Measurements from ENCODE around the gene PSMD3. TPM values are rescaled to one million over a fixed set of nuclear protein-coding genes. Genes with fewer than 3 reads are reported as not detected.

PSMD3 gene
- total RNA-seq, 2 experiments from 2014 or later, result 88.4 to 94.9 TPM

DNA sequence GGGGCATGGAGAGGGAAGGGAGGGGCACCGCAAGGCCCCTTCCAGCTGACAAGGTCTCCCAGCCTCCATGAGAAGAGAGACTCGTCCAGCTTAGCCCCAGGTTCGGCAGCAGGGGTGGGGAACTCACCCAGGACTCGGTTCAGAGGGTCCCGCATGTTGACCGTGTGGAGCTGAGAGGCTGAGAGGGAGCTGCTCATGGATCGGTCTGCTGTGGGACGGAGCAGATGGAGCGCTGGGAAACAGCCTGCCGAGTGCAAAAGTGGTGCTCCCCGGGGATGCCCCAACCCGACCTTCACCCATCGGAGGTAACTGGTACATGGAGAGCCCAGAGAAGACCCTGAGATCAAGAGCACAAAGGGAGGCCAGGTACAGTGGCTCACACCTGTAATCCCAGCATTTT lies 39.5 kb downstream of the PSMD3 start:
- ChIA-PET CTCF (interaction anchor here (0.6 to 2.4 kb wide), 2 partner anchors 40 to 55 kb away, joined by 3 to 9 read pairs; partner anchors contain the start of gene PSMD3), POLR2A (no interaction called here)
- no peaks in the 10 kb centered on the region for H3K9me3 Mint-ChIP-seq
- H3K36me3 Mint-ChIP-seq (ENCODE audit: low read depth), result peaks cover 14% of the 10 kb centered on the region
- no peak overlapping the region for H3K27ac Mint-ChIP-seq
- H3K4me3 Mint-ChIP-seq, result no peak overlapping the region
- H3K4me1 Mint-ChIP-seq, result peaks cover 4% of the 10 kb centered on the region
- DNase-seq, result no peak
- H3K27me3 Mint-ChIP-seq, result no peaks in the 10 kb centered on the region

- peaks cover 28% of the 10 kb centered on the region for H3K36me3 Mint-ChIP-seq (ENCODE audit: low read depth)
- H3K4me1 Mint-ChIP-seq, result peaks cover 18% of the 10 kb centered on the region
- ChIA-PET POLR2A (interaction anchor here (0.6 kb wide), 1 partner anchor 560 kb away, joined by 5 read pairs; the partner anchor contains the start of gene CDK12), CTCF (interaction anchor here (0.6 to 2.4 kb wide), 7 partner anchors 9 to 830 kb away, joined by 3 to 9 read pairs (median 4); partner anchors contain the start of gene PSMD3)
- no peak for DNase-seq
- H3K27me3 Mint-ChIP-seq, result no peaks in the 10 kb centered on the region
- H3K27ac Mint-ChIP-seq, result no peak overlapping the region
- H3K9me3 Mint-ChIP-seq, result no peaks in the 10 kb centered on the region
- H3K4me3 Mint-ChIP-seq, result no peak overlapping the region
Measured at GRCh38 chr17:40021451-40021971, 40.9 kb downstream of the PSMD3 start.

GRCh38 chr17:40022497-40022896 lies 41.9 kb downstream of the PSMD3 start:
- Mint-ChIP-seq H3K4me3 (no peak overlapping the region), H3K27me3 (no peaks in the 10 kb centered on the region), H3K4me1 (peaks cover 25% of the 10 kb centered on the region), H3K36me3 (ENCODE audit: low read depth) (peaks cover 35% of the 10 kb centered on the region), H3K27ac (no peak overlapping the region), H3K9me3 (no peaks in the 10 kb centered on the region)
- ChIA-PET CTCF (interaction anchor here (0.6 to 2.4 kb wide), 4 partner anchors 9 to 543 kb away, joined by 3 to 9 read pairs (median 4); partner anchors contain the start of gene PSMD3), POLR2A (no interaction called here)
- DNase-seq, result no peak

- CTCF ChIA-PET, result interaction anchor here (0.6 to 1.5 kb wide), 2 partner anchors 10 to 544 kb away, joined by 3 to 4 read pairs; no protein-coding TSS in a partner anchor
- Mint-ChIP-seq H3K4me3 (no peak overlapping the region), H3K27ac (no peak overlapping the region), H3K27me3 (no peaks in the 10 kb centered on the region), H3K4me1 (peaks cover 25% of the 10 kb centered on the region), H3K9me3 (no peaks in the 10 kb centered on the region), H3K36me3 (ENCODE audit: low read depth) (peaks cover 35% of the 10 kb centered on the region)
- POLR2A ChIA-PET, result no interaction called here
- DNase-seq, result no peak
Measured at GRCh38 chr17:40022961-40023541, 42.4 kb downstream of the PSMD3 start.

DNA sequence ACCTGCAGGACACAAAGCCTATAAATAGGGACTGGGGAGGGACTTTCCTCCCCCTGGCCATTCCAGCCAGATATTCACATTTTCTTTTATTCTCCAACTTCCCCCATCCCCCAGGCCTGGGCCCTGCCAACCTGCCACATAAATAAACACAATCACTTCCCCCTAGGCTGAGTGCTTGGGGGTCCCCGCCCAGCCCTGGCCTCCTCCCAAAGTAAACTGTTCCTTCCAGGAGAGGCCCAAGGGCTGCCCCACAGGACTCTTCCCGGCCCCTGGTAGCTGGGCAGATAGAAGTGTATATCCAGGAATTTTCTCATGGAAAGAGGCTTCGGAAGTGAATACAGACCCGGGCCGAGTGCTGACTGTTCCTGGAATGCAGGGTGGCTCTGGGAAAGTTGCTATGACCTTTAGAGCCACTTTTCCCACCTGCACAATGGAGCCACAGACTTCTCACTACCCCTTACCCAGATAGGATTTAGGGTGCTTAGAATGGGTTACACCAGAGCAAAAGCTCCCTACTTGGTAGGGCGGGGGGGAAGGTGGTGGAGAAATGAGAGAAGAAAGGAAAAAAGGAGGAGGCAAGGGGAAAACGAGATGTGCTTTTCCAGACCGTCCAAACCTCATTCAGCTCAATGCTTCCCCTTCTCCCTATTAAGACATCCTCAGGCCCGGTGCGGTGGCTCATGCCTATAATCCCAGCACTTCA lies 43.1 kb downstream of the PSMD3 start:
- no peaks in the 10 kb centered on the region for H3K9me3 Mint-ChIP-seq
- H3K27ac Mint-ChIP-seq, result no peak overlapping the region
- H3K4me3 Mint-ChIP-seq, result no peak overlapping the region
- H3K36me3 Mint-ChIP-seq (ENCODE audit: low read depth), result peaks cover 39% of the 10 kb centered on the region
- H3K27me3 Mint-ChIP-seq, result no peaks in the 10 kb centered on the region
- ChIA-PET POLR2A (no interaction called here), CTCF (no interaction called here)
- H3K4me1 Mint-ChIP-seq, result peaks cover 25% of the 10 kb centered on the region
- no peak for DNase-seq

DNA sequence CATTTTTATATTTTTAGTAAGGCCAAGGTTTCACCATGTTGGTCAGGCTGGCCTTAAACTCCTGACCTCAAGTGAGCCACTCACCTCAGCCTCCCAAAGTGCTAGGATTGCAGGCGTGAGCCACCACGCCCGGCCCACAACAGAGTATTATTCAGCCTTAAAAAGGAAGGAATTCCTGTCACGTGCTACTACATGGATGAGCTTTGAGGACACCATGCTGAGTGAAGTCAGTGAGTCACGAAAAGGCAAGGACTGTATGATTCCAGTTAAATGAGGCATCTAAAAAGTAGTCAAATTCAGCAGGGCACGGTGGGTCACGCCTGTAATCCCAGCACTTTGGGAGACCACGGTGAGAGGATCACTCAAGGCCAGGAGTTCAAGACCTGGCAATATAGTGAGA lies 44.3 kb downstream of the PSMD3 start:
- H3K27ac Mint-ChIP-seq, result peak overlapping the region; percentile 51
- no peaks in the 10 kb centered on the region for H3K9me3 Mint-ChIP-seq
- ChIA-PET CTCF (interaction anchor here (1.1 to 1.9 kb wide), 3 partner anchors 17 to 88 kb away, joined by 3 to 7 read pairs (median 4); no protein-coding TSS in a partner anchor), POLR2A (no interaction called here)
- H3K4me1 Mint-ChIP-seq, result peaks cover 25% of the 10 kb centered on the region
- H3K36me3 Mint-ChIP-seq (ENCODE audit: low read depth), result peaks cover 46% of the 10 kb centered on the region
- no peak overlapping the region for H3K4me3 Mint-ChIP-seq
- no peak for DNase-seq
- no peaks in the 10 kb centered on the region for H3K27me3 Mint-ChIP-seq

- H3K27ac Mint-ChIP-seq, result peak overlapping the region; percentile 51
- H3K36me3 Mint-ChIP-seq (ENCODE audit: low read depth), result peaks cover 43% of the 10 kb centered on the region
- CTCF ChIA-PET, result interaction anchor here (0.6 to 2.6 kb wide), 7 partner anchors 9 to 143 kb away, joined by 3 to 13 read pairs (median 5); partner anchors contain the start of genes CSF3 and MED24
Measured at GRCh38 chr17:40025559-40025958, 45.0 kb downstream of the PSMD3 start.

GRCh38 chr17:40025991-40026815 lies 45.6 kb downstream of the PSMD3 start:
- H3K4me1 Mint-ChIP-seq, result peaks cover 25% of the 10 kb centered on the region
- H3K27me3 Mint-ChIP-seq, result no peaks in the 10 kb centered on the region
- H3K4me3 Mint-ChIP-seq, result peak overlapping the region; percentile 31
- no peaks in the 10 kb centered on the region for H3K9me3 Mint-ChIP-seq
- ChIA-PET CTCF (interaction anchor here (0.5 to 2.6 kb wide), 15 partner anchors 9 to 482 kb away, joined by 3 to 13 read pairs (median 5); partner anchors contain the start of genes CSF3 and MED24), POLR2A (no interaction called here)
- DNase-seq, result peak; percentile 65
- peaks cover 47% of the 10 kb centered on the region for H3K36me3 Mint-ChIP-seq (ENCODE audit: low read depth)
- peak overlapping the region; percentile 51 for H3K27ac Mint-ChIP-seq

More at GRCh38 chr17:40025559-40025958, 45.0 kb downstream of the PSMD3 start:
- peaks cover 25% of the 10 kb centered on the region for H3K4me1 Mint-ChIP-seq
- POLR2A ChIA-PET, result no interaction called here
- no peak for DNase-seq
- no peaks in the 10 kb centered on the region for H3K9me3 Mint-ChIP-seq
- H3K27me3 Mint-ChIP-seq, result no peaks in the 10 kb centered on the region
- H3K4me3 Mint-ChIP-seq, result peak overlapping the region; percentile 31

GRCh38 chr17:40026816-40027613 lies 46.4 kb downstream of the PSMD3 start:
- Mint-ChIP-seq H3K36me3 (ENCODE audit: low read depth) (peaks cover 45% of the 10 kb centered on the region), H3K27me3 (no peaks in the 10 kb centered on the region), H3K27ac (peak overlapping the region; percentile 57), H3K9me3 (no peaks in the 10 kb centered on the region), H3K4me3 (no peak overlapping the region), H3K4me1 (peaks cover 23% of the 10 kb centered on the region)
- DNase-seq, result peak; percentile 84
- POLR2A ChIA-PET, result no interaction called here
- CTCF ChIA-PET, result interaction anchor here (0.5 to 2.6 kb wide), 19 partner anchors 8 to 483 kb away, joined by 3 to 13 read pairs (median 4); partner anchors contain the start of genes CSF3, GSDMA and MED24

- H3K4me3 Mint-ChIP-seq, result no peak overlapping the region
- no peaks in the 10 kb centered on the region for H3K9me3 Mint-ChIP-seq
- no peak overlapping the region for H3K27ac Mint-ChIP-seq
- DNase-seq, result no peak
- H3K36me3 Mint-ChIP-seq (ENCODE audit: low read depth), result peaks cover 43% of the 10 kb centered on the region
- CTCF ChIA-PET, result interaction anchor here (0.7 to 2.6 kb wide), 12 partner anchors 9 to 406 kb away, joined by 3 to 13 read pairs (median 4); partner anchors contain the start of genes CSF3 and GSDMA
- no peaks in the 10 kb centered on the region for H3K27me3 Mint-ChIP-seq
- peaks cover 23% of the 10 kb centered on the region for H3K4me1 Mint-ChIP-seq
- POLR2A ChIA-PET, result interaction anchor here (0.6 kb wide), 2 partner anchors 98 to 191 kb away, joined by 3 read pairs; partner anchors contain the start of gene WIPF2
Measured at GRCh38 chr17:40027614-40028012, 47.0 kb downstream of the PSMD3 start.

- no peaks in the 10 kb centered on the region for H3K9me3 Mint-ChIP-seq
- H3K4me1 Mint-ChIP-seq, result peaks cover 23% of the 10 kb centered on the region
- ChIA-PET POLR2A (no interaction called here), CTCF (interaction anchor here (1.4 kb wide), 1 partner anchor 84 kb away, joined by 3 read pairs; no protein-coding TSS in a partner anchor)
- peaks cover 47% of the 10 kb centered on the region for H3K36me3 Mint-ChIP-seq (ENCODE audit: low read depth)
- DNase-seq, result no peak
- H3K4me3 Mint-ChIP-seq, result no peak overlapping the region
- H3K27ac Mint-ChIP-seq, result no peak overlapping the region
- H3K27me3 Mint-ChIP-seq, result no peaks in the 10 kb centered on the region
Measured at GRCh38 chr17:40028595-40028994, 48.0 kb downstream of the PSMD3 start.
